SKM-1 (cell line): ENCODE measurements around the gene IRF2BP2.

Experiments used
- DNase-seq: peaks from one replicate; lab custom pipeline; 2025; ENCODE audit not compliant: unreplicated experiment; lab: John Stamatoyannopoulos, UW

IRF2BP2 gene

GRCh38 chr1:234614081-234614489 lies 4.1 kb upstream of the IRF2BP2 start:
- no peak for DNase-seq

- DNase-seq, result peak; percentile 85
Observed at GRCh38 chr1:234613128-234613875, 3.3 kb upstream of the IRF2BP2 start.

GRCh38 chr1:234612352-234613127 lies 2.6 kb upstream of the IRF2BP2 start:
- DNase-seq, result peak; percentile 100

DNA sequence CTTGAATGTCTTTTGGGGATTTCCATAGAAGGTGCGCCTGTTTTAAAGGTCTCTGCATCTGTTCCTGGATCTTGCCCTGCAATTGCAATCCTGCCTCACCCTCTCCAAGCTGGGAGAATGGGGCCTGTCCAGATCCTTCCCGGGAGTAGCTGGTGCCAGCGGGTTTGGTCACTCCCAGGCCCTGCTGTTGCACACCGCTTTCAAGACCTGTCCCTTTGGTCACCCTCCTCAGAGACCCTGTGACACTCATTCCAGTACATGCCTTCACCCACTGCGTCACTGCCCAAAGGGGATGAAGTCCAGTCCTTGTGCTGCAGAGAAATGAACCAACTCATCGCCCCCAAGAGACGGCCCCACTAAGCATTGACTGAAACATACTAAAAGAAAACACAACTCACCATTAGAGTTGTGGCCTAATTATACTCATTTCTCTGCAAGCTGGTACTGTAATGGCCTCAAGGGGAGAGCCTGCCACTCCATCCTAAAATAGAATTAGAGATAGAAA lies 1.9 kb upstream of the IRF2BP2 start:
- DNase-seq, result no peak

GRCh38 chr1:234611225-234611846 lies 1.4 kb upstream of the IRF2BP2 start:
- DNase-seq, result peak; percentile 81

DNA sequence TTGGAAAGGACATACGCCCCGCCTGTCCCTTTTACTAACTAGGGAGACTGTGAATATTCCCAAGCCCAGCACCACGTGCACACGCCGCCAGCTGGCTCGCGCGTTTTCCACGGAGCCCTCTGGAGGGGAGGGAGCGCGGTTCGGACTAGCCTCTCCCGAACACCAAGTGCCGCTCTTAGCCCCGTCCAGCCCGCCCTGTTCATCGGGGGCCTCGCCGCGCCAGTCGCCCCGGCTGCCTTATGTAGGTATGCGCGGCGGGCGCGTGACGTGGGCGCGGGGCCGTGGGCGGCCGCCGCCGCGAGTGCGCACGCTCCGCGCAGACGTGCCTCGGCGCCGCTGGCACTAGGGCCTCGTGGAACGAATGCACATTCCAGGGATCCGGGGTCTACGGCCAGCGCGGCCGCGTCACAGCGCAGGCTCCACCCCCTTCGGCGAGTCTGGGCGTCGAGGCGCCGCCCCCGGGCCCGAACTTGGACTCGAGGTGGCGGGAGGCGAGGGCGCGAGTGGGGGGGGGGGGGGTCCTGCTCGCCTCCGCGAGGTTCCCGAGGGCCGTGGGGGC lies 767 bp upstream of the IRF2BP2 start:
- DNase-seq, result peak; percentile 90

- DNase-seq, result no peak
Observed at GRCh38 chr1:234609691-234610042, 311 bp downstream of the IRF2BP2 start.

GRCh38 chr1:234608911-234609690 lies 877 bp downstream of the IRF2BP2 start:
- DNase-seq, result no peak

DNA sequence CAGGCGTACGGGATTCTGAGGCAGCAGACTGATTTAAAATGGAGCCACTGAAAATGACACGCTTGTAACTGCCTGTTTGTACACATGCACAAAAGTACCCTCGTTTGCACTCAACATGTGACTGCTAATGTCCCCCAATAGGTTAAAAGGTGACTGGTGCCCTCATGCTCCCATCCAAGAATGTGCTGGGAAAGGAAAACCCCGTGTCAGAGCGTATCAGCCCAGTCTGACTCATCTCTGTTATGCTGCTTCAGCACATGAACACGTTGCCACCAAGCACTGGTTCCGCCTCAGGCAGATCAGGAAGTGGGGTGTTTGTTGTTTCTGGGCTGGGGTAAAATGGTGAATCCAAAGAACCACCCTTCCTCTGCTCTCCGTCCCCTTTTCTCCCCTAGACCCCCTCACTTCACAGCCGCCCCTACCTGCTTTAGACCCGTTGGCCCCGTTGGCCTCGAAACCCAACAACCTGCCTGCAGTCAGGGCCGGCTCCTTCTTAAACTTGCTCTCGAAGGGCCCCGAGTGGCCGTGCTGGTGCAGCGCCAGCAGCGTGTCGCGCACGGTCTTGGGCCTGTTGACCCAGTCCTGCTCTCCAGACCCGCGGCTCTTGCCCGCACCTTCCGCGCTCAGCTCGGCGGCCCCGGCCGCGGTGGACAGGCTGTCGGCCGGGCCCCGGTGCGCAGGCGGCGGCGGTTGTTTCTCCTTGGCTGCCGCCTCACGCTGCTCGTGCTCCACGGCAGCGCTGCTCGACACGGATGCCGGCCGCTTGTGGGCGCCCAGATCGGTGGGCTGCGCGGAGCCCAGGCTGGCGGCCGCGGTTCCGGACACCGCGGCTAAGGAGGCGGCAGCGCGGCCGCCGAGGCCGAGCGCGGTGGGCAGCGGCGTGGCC lies 1.7 kb downstream of the IRF2BP2 start:
- peak; percentile 92 for DNase-seq

DNA sequence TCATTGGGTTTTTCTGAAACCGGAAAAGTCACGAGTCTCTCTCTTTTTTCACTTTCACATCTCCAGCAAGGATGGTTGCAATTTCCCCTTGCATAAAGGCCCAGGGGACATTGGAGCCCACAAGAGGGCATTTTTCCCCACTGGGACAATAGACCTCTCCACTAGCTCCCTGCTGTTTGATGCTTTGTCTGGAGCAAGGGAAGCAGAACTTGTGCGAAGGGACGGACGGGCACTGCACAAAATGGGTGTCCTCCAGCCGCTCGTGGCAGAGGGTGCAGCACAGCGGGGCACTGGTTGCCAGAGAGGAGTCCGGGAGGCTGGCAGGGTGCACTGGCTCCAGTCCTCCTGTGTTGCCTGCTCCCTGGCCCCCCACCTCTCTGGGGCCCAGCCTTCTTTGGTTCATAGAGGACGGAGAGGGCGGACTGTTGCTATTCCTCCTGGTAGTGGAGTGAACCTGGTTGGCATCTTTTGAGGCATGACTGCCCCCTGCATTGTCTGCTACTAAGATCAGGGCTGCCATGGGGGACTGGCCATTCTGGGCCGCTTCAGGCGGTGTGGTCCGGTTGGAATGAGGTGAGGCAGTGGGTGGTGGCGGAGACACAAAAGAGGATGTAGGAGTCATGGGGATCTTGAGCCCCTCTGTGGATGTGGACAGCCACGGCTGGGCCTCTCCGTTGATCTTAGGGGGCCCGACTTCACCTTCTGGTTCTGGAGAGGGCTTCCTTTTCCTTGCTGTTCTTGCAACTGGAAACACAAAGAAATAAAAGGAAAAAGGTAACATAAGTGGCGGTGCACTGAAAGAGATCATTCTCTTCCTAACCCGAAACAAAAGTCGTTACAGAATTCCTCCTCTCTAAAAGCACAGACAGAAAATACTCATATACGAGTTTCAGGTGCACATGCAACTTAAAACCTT lies 2.6 kb downstream of the IRF2BP2 start:
- DNase-seq, result no peak

- DNase-seq, result no peak
Observed at GRCh38 chr1:234606784-234607108, 3.2 kb downstream of the IRF2BP2 start.

DNA sequence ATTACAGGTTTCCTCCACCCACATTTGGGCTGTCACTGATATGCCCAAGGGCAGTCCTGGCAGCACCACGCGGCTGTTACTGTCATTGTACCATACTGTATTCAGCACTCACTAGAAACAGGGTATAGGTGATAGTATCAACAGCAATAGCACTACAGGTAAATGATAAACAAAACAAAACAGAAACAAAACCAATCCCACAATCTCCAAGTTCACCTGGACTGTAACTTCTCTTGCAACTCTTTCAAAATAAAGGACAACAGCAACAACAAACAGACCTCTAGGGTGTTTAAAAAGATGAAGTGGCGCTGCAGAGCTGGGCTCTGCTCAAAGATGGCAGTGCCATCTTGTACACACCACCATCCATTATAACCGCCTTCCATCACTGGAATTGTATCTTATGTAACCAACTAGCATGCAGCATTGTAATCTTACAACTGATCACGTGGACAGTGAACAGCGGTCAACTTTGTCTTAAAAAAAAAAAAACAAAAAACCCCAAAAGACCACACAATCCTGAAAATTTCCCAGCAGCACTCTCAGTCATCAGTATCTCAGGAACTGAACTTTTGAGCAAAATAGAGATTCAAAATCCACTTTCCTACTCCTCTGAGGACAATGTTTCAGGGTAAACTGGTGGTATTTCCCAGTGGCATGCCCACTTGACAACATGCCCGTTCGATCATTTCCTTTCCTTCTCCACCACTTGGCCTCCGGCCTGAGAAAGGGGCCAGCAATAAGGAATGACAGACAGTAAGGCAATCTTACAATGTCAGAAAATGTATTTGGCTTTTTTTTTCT lies 3.8 kb downstream of the IRF2BP2 start:
- DNase-seq, result no peak

- no peak for DNase-seq
Observed at GRCh38 chr1:234605399-234605982, 4.5 kb downstream of the IRF2BP2 start.

DNA sequence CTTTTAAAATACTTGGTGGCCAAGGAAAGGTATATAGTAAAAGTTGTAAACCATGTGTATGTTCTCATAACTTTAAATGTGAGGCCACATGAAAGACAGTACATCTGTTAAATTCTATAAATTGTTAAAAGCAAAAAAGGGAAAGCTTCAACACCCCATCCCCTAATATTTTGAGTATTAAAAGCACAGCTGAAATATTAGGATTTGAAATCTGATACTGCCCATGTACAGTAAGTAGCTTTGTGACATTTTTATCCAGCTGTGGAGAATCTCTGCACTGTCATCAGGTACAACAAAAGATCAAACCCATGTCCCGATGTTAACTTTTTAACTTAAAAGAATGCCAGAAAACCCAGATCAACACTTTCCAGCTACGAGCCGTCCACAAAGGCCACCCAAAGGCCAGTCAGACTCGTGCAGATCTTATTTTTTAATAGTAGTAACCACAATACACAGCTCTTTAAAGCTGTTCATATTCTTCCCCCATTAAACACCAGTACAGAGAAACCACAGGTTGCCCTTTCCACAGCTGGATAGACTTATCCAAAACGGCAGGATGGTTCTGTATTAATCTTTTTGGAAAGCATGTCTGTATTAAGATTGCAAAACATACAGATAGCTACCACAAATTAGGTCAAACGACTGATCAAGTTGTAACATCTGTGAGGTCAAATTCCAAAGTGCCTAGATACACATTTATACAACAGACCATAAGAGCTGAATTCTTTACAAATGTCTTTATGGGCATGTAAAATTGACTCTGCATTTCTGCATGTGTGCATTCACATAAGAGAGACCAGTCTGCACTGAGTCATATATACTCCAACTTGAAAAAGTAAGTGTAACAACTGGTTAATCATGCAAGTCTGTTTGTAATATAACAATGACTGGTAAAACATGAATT lies 5.2 kb downstream of the IRF2BP2 start:
- no peak for DNase-seq

DNA sequence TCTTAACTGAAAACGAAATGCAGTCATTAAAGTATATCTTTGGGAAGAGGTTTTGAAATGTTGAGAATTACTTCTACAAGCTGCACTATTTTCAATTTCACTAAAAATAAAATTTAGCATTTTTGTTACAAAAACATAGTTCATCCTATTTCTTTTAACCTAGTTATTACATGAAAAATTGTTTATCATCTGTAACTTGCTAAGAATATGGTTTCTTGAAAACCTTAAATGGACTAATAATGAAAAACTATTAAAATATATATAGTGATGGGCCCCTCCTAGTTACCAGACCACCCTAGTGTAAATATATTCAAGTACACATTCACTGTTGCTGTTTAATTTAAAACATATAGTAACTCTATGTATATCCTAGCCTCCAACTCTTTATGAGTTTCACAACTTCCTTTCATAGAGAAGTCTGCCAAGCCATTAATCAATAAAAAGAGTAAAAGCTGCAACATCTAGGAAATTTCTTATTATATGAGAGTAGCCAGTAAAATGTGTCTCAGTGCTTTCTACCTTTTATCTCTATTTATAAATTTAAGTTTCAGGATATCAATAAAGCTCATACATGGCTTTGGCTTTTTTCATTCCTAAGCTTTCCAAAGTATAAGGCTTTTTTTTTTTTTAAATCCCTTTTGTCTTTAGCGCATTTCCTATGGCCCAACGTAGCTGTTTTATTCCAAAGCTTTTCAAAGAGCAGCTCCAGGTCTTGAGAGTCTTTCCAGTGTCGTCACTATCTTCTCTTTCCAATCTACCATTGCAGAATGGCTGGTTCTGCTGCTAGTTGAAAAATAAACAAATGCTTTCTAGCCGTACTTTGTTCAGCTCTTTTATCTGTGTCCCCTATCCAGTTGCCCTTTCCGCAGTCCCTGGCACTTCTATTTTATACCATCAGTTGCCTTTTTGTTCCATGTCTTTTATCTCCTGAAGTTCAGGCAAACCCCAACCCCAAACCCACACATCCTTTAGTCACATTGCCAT lies 6.5 kb downstream of the IRF2BP2 start:
- no peak for DNase-seq
